ENCODE measurements around the gene CBFB. TPM values are rescaled to one million over a fixed set of nuclear protein-coding genes. Genes with fewer than 3 reads are reported as not detected.

The CBFB gene
- polyA plus RNA-seq, 1 donor from 2014 or later, result 32.6 TPM

DNA sequence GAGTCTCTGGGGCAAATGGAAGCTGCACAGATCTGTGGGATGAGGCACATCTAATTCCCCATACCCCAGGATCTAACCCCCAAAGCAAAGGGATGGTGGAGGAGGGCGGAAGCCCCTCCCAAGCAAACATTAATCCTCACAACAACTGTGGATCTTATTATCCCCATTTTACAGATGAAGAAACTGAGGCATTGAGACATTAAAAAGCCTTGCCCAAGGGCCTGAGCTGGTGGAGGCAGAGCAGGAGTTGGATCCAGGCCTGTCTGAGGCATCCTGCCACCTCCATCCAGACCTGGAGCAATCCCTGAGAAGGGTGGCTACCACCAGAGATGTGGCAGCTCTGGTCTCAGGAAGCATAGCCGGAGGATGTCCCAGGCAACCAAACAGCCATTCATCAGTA, 17.7 kb upstream of the CBFB start:
- no peak overlapping the region for H3K9ac ChIP-seq (ENCODE audit: low read length)
- H2AFZ ChIP-seq (ENCODE audit: low read depth, low read length), result no peak overlapping the region
- no peaks in the 10 kb centered on the region for H3K9me2 ChIP-seq (ENCODE audit: insufficient read depth, low read length)
- no peaks in the 10 kb centered on the region for H3K79me2 ChIP-seq (replicated peaks; ENCODE audit: insufficient read depth, low read length)
- no peak overlapping the region for H3K4me2 ChIP-seq (ENCODE audit: low read length)
- no peaks in the 10 kb centered on the region for H3F3A ChIP-seq (ENCODE audit: insufficient read depth, low read length, poor library complexity, severe bottlenecking)
- TF ChIP-seq POLR2AphosphoS5 (IDR thresholded peaks at IDR 0.05), result no peak
- TF ChIP-seq RAD21 (conservative IDR thresholded peaks at IDR 0.05), result no peak
- no peak for TF ChIP-seq EZH2 (IDR thresholded peaks at IDR 0.05; ENCODE audit: borderline replicate concordance, insufficient read depth, low read length, poor library complexity, severe bottlenecking)
- no peak for TF ChIP-seq TAF1 (IDR thresholded peaks at IDR 0.05; ENCODE audit: low read depth)
- TF ChIP-seq, protein P1, sequence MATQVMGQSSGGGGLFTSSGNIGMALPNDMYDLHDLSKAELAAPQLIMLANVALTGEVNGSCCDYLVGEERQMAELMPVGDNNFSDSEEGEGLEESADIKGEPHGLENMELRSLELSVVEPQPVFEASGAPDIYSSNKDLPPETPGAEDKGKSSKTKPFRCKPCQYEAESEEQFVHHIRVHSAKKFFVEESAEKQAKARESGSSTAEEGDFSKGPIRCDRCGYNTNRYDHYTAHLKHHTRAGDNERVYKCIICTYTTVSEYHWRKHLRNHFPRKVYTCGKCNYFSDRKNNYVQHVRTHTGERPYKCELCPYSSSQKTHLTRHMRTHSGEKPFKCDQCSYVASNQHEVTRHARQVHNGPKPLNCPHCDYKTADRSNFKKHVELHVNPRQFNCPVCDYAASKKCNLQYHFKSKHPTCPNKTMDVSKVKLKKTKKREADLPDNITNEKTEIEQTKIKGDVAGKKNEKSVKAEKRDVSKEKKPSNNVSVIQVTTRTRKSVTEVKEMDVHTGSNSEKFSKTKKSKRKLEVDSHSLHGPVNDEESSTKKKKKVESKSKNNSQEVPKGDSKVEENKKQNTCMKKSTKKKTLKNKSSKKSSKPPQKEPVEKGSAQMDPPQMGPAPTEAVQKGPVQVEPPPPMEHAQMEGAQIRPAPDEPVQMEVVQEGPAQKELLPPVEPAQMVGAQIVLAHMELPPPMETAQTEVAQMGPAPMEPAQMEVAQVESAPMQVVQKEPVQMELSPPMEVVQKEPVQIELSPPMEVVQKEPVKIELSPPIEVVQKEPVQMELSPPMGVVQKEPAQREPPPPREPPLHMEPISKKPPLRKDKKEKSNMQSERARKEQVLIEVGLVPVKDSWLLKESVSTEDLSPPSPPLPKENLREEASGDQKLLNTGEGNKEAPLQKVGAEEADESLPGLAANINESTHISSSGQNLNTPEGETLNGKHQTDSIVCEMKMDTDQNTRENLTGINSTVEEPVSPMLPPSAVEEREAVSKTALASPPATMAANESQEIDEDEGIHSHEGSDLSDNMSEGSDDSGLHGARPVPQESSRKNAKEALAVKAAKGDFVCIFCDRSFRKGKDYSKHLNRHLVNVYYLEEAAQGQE (IDR thresholded peaks at IDR 0.05; ENCODE audit: borderline replicate concordance), result no peak
- TF ChIP-seq, protein P2, sequence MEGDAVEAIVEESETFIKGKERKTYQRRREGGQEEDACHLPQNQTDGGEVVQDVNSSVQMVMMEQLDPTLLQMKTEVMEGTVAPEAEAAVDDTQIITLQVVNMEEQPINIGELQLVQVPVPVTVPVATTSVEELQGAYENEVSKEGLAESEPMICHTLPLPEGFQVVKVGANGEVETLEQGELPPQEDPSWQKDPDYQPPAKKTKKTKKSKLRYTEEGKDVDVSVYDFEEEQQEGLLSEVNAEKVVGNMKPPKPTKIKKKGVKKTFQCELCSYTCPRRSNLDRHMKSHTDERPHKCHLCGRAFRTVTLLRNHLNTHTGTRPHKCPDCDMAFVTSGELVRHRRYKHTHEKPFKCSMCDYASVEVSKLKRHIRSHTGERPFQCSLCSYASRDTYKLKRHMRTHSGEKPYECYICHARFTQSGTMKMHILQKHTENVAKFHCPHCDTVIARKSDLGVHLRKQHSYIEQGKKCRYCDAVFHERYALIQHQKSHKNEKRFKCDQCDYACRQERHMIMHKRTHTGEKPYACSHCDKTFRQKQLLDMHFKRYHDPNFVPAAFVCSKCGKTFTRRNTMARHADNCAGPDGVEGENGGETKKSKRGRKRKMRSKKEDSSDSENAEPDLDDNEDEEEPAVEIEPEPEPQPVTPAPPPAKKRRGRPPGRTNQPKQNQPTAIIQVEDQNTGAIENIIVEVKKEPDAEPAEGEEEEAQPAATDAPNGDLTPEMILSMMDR (IDR thresholded peaks at IDR 0.05; ENCODE audit: poor library complexity, severe bottlenecking), result no peak
- no peak for TF ChIP-seq MXI1 (conservative IDR thresholded peaks at IDR 0.05; ENCODE audit: poor library complexity, severe bottlenecking)
- TF ChIP-seq SMC3 (conservative IDR thresholded peaks at IDR 0.05; ENCODE audit: poor library complexity), result no peak
- no peak for TF ChIP-seq EP300 (conservative IDR thresholded peaks at IDR 0.05; ENCODE audit: poor library complexity, severe bottlenecking)
- no peak overlapping the region for H3K4me3 ChIP-seq (ENCODE audit: low read length)
- H3K27ac ChIP-seq (ENCODE audit: low read length), result no peak overlapping the region
- H4K20me1 ChIP-seq (ENCODE audit: insufficient read depth), result no peaks in the 10 kb centered on the region
- peaks cover 22% of the 10 kb centered on the region for H3K27me3 ChIP-seq (ENCODE audit: insufficient read depth, low read depth, low read length)
- no peaks in the 10 kb centered on the region for H3K9me3 ChIP-seq (ENCODE audit: low read length)
- H3K36me3 ChIP-seq (ENCODE audit: insufficient read depth, low read length), result no peaks in the 10 kb centered on the region

DNA sequence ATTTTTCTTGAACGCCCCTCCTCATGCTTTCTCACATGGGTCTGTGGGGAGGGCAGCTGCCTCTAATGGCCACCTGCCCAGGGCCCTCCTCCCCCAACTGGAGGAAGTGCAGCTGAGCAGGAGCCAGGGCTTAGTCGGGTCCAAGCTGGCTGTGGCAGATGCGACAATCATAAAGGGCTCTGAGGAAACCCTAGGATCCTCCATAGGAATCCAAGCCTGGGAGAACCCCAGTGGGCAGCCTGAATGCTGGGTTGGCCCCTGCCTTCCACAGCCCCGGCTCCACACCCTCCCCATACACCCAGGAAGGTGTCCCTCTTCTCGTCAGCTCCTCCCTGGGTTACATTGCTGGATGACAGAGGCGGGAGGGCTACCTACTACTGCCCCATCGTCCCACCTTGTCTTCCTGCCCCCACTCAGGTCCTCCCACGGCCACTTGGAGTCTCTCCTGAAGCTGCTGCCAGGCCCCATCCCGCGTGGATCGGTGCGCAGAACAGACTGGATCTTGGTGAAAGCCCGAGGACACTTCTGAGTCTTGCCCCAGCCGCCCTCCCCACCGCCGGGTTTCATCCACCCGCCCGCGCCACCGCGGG, 15.6 kb upstream of the CBFB start:
- Histone ChIP-seq H3K9ac (ENCODE audit: low read length) (peak overlapping the region; percentile 20), H3K27me3 (ENCODE audit: insufficient read depth, low read depth, low read length) (peaks cover 22% of the 10 kb centered on the region)

More for the DNA sequence above, 15.6 kb upstream of the CBFB start:
- H3F3A ChIP-seq (ENCODE audit: insufficient read depth, low read length, poor library complexity, severe bottlenecking), result no peaks in the 10 kb centered on the region
- TF ChIP-seq TAF1 (IDR thresholded peaks at IDR 0.05; ENCODE audit: low read depth) (no peak), EP300 (conservative IDR thresholded peaks at IDR 0.05; ENCODE audit: poor library complexity, severe bottlenecking) (no peak), EZH2 (IDR thresholded peaks at IDR 0.05; ENCODE audit: borderline replicate concordance, insufficient read depth, low read length, poor library complexity, severe bottlenecking) (no peak), RAD21 (conservative IDR thresholded peaks at IDR 0.05) (no peak)
- TF ChIP-seq, protein P1 (IDR thresholded peaks at IDR 0.05; ENCODE audit: borderline replicate concordance), result no peak
- no peak overlapping the region for H3K4me2 ChIP-seq (ENCODE audit: low read length)
- H3K9me3 ChIP-seq (ENCODE audit: low read length), result no peaks in the 10 kb centered on the region
- no peaks in the 10 kb centered on the region for H3K36me3 ChIP-seq (ENCODE audit: insufficient read depth, low read length)
- no peak overlapping the region for H3K27ac ChIP-seq (ENCODE audit: low read length)
- no peaks in the 10 kb centered on the region for H4K20me1 ChIP-seq (ENCODE audit: insufficient read depth)
- no peaks in the 10 kb centered on the region for H3K9me2 ChIP-seq (ENCODE audit: insufficient read depth, low read length)
- H3K4me3 ChIP-seq (ENCODE audit: low read length), result peak overlapping the region; percentile 58
- no peak overlapping the region for H2AFZ ChIP-seq (ENCODE audit: low read depth, low read length)
- no peaks in the 10 kb centered on the region for H3K79me2 ChIP-seq (replicated peaks; ENCODE audit: insufficient read depth, low read length)
